Tongue (tissue), 3 donors: ENCODE measurements around the gene ANKS1A. TPM values are rescaled to one million over a fixed set of nuclear protein-coding genes. Genes with fewer than 3 reads are reported as not detected.
"Not testable (repeated sequence)": the region's sequence is repeated elsewhere in the genome, so short reads cannot be mapped to it uniquely, and the experiment has no call there.

Source experiments
- DNase-seq: peaks from one replicate; pipeline ENCODE4 v3.0.0-alpha.2; 2015
- small RNA-seq: library from RNA; depleted of rRNA; stranded (forward); fragments of <200 nt; gene quantifications from one replicate; pipeline ENCODE3, GENCODE V24; 2014; ENCODE audit warnings: low replicate concordance
- total RNA-seq: library from RNA; depleted of rRNA; stranded (reverse); fragments of >200 nt; gene quantifications from one replicate; pipeline ENCODE4 v1.2.3, GENCODE V29; 2014

Gene ANKS1A
- total RNA-seq, 1 donor from 2014 or later = 23.5 TPM

DNA sequence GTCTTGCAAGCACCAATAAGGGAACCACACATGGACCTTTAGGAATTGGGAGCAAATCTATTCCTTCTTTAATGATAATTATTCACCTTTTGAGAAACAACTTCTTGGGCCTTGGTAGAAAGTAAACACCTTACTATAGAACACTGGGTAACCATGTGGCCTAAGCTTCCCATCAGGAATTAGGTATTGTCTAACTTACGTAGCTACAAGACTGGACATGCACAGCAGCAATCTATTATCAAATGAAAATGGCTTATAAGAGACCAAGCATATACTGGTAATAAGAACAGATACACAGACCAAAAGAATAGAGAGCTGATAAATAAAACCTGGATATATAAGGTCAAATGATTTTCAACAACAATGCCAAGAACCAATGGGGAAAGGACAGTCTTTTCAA lies 235.3 kb downstream of the ANKS1A start:
- DNase-seq = no peak

- peak; percentile 24 for DNase-seq
These were observed 239.0 kb downstream of the ANKS1A start for GRCh38 chr6:35128042-35128441.

DNA sequence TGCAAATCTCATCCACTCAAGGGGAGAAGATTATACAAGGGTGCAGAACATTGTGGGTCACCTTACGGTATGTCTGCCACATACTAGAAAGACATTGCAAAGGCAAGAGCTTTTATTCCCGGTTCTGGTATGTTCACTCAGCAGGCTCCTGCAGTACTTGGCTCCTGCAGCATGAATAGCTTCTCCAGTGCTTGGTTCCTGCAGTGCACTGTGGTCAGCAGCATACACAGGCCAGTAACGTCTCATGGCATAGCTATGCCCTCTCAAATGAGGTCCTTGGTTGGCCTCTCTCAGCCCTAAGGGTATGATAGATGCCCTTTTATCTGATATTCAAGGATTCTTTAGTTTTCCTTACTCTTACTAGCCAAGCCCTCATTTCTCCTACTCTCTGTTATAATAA lies 239.4 kb downstream of the ANKS1A start:
- no peak for DNase-seq

DNA sequence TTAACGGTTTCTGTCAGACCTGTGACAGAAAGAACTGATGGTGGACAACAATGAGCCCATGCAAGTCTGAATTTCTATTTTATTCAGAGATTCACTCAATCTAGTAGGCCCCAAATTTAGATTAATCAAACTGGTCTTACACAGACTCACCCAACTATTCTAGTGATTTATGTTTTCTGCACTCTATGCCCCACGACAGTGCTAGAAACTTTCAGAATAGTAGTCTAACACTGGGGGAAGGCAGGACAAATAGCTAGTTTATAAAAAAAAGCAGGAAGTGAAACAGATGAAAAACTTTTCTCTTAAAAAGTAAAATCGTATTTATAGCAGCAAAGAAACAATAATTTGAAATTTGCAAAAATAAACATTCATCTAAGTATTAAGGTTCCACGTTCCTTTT lies 247.1 kb downstream of the ANKS1A start:
- DNase-seq = no peak

DNA sequence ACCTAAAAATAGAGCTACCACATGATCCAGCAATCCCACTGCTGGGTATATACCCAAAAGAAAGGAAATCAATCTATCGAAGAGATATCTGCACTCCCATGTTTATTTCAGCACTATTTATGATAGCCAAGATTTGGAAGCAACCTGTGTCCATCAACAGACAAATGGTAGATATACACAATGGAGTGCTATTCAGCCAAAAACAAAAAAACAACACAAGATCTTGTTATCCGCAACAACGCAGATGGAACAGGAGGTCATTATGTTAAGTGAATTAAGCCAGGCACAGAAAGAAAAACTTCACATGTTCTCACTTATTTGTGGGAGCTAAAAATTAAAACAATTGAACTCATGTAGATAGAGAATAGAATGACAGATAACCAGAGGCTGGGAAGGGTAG lies 249.1 kb downstream of the ANKS1A start:
- not testable (repeated sequence) for DNase-seq

GRCh38 chr6:35139470-35139869 lies 250.4 kb downstream of the ANKS1A start:
- DNase-seq = no peak

DNA sequence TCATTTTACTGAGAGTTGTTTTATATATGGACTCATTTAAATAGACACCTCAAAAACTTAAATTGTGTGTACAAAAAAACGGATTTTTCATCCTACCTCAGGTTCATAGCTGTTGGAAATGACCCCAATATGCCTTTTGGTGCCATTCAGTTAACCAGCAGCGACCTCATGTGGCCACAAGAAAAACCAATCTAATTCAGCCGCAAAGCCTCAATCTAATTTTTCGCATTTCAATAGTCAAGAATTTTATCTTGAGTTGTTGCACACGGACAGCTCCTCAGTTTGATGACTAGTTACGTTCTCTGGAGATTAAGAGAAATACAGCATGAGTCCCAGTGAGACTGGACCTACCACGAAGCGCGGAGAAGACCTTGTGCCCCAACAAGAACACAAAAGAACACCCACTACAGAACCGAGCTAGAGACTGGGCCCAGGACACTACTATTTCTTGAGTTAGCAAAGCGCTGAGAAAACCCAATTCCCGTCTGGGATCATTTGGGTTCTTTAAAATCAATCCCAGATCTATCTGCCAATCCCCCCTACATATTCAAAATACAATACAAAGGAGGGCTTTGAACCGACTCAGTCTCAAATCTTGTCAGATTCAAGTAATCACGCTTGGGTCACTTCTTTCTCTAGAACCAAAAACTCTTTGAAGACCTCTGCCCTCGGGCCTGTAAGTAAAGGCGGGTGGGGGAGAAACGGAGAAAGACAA lies 251.0 kb downstream of the ANKS1A start:
- DNase-seq = peak; percentile 89

GRCh38 chr6:35140639-35141006 lies 251.6 kb downstream of the ANKS1A start:
- DNase-seq = no peak

Small RNAs within 50 kb of the gene (small RNA-seq; reads per million reads assigned to genes)
- not detected for gene AL138721.1

Other genes starting within 250 kb of the ANKS1A start
- 54.2 TPM for gene ILRUN, start 192.5 kb upstream of the ANKS1A start, total RNA-seq
- 29.6 TPM for gene SNRPC, start 131.8 kb upstream of the ANKS1A start, total RNA-seq
- gene BLTP3A, start 97.2 kb upstream of the ANKS1A start, total RNA-seq = 12.1 TPM
- gene TAF11, start 1.2 kb upstream of the ANKS1A start, total RNA-seq = 37.2 TPM